Measurements from ENCODE around the gene LY9.
"Not testable (repeated sequence)": the region's sequence is repeated elsewhere in the genome, so short reads cannot be mapped to it uniquely, and the experiment has no call there.

LY9 gene

DNA sequence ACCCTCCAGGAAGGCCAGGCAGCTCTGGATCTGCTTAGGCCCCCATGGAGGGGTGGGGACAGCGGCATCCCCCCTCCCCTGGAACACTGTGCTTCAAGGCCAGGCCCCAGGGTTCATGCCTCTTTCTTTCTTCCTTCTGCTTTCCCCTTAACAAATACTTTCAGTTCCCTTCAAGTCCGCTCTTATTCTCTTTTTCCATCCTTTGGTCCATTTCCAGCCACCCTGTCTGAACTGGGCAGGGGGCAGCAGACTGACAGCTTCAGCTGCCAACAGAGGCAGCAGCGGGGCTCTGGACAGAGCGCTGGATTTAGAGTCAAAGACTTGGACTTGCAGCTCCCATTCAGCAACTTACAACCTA, 67.8 kb downstream of the LY9 start:
- no peak for DNase-seq (ENCODE audit: low spot score)

- no peak for DNase-seq (ENCODE audit: low spot score)
These were observed 68.2 kb downstream of the LY9 start for GRCh38 chr1:160864173-160864572.

DNA sequence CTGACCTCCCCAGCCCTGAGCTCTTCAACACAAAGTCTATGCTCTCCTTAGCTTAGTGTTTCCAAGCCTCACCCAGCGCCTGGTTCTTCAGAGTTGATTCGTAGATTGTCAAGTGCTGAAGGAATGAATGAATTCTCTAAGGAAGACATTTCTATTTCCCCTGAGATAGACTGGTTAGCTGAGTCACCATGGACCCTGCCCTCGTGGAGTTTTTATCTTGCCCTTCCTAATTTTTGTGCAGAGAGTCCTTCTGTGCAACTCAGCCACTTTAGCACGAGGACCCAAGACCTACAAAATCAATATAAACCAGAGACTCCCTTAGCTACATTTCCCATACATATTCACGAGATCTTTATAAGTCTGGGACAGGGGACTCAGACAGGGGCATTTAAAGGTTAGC, 69.4 kb downstream of the LY9 start:
- no peak for DNase-seq (ENCODE audit: low spot score)

DNA sequence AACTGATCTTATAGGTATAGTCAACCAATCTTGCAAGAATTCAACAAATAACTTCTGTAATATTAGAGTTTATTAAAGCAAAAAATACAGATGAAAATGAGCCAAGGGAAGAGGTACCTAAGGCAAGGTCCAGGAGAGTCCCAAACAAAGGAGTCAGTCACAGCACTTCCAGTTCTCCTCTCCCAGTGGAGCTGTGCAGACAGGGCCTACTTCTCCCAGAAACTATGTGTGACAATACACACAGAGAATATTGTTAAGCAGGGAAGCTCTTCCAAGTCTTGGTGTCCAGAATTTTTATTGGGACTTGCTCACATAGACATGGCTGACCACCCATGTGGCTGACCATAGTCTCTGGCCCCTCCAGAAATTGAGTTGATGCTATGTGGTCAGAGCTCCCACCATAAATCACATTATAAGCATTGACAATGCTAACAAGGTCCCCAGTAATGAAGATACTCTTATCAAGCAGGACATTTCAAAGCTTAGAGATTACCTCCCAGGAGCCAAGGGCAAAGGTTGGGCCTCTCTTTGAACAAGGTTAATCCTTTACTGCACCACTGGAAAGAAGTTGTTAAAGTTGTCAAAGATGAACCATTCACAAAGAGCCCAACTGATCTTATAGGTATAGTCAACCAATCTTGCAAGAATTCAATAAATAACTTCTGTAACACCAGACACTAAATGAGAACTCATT, 70.2 kb downstream of the LY9 start:
- DNase-seq (ENCODE audit: low spot score): no peak

GRCh38 chr1:160866695-160867260, 70.8 kb downstream of the LY9 start:
- no peak for DNase-seq (ENCODE audit: low spot score)

GRCh38 chr1:160867651-160868050, 71.7 kb downstream of the LY9 start:
- DNase-seq (ENCODE audit: low spot score): not testable (repeated sequence)

DNA sequence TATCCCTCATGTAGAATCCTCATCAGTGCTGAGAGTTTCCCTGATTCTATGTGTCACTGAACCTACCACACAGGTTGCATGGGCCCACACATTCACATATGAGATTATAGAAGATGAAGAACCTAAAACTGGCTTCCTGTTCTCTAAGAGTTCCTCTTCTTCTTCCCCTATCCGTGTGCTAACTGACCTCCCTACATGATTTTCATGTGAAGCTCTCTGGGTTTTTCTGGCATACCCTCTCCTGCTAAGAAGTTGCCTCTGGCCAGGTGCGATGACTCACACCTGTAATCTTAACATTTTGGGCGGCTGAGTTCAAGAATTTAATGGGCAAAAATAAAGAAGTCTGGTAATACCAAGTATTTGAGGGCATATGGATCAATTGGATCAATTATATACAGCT, 72.2 kb downstream of the LY9 start:
- DNase-seq (ENCODE audit: low spot score): no peak

GRCh38 chr1:160874935-160875334, 79.0 kb downstream of the LY9 start:
- DNase-seq (ENCODE audit: low spot score): no peak

DNA sequence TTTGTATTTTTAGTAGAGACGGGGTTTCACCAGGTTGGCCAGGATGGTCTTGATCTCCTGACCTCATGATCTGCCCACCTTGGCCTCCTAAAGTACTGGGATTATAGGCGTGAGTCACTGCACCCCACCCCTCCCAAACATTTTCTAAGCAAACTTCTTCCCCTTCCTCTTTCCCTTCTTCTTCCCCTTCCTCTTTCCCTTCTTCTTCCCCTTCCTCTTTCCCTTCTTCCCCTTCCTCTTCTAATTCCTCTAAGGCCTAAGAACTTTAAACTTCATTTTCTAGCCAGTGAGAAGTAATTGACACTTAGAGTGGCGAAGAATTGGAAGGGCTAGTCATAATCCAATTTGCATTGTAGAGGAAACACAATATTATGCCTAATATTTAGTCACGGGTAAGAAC, 79.6 kb downstream of the LY9 start:
- not testable (repeated sequence) for DNase-seq (ENCODE audit: low spot score)

GRCh38 chr1:160876311-160876710, 80.3 kb downstream of the LY9 start:
- DNase-seq (ENCODE audit: low spot score): no peak

DNA sequence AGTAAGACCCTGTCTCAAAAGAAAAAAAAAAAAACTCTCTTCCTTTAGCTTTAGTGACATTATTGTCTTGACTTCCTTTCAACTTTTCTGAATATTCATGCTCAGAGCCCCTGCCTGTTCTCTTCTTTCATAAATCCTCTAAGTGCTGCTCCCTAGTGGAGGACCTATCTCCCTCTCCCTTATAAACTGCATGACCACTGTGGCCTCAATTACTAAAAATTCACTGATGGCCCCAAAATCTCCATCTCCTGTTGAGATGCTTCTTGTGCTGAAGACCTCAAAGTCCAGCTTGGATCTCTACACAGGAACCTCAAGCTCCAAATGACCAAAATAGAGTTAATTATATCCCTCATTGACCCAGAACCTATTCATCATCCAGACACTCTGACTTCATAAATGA, 81.2 kb downstream of the LY9 start:
- DNase-seq (ENCODE audit: low spot score): no peak
